ENCODE data around the gene ARPP19. TPM values are rescaled to one million over a fixed set of nuclear protein-coding genes. Genes with fewer than 3 reads are reported as not detected.

ARPP19 gene
- total RNA-seq, 1 experiment from 2014 or later = 203 TPM

- ChIA-PET POLR2A (no interaction called here), CTCF (no interaction called here)
- H3K4me1 Mint-ChIP-seq = peaks cover 26% of the 10 kb centered on the region
- H3K36me3 Mint-ChIP-seq = no peaks in the 10 kb centered on the region; the same call in 1 of the 2 replicates
- ATAC-seq (no peak), DNase-seq (ENCODE audit: low spot score) (no peak)
- no peaks in the 10 kb centered on the region for H3K9me3 Mint-ChIP-seq
- H3K27me3 Mint-ChIP-seq (ENCODE audit: low read depth) = no peaks in the 10 kb centered on the region
- no peak overlapping the region for H3K4me3 Mint-ChIP-seq
- H3K27ac Mint-ChIP-seq = no peak overlapping the region
- TF ChIP-seq EMX1 (CRISPR knock-in tag; IDR thresholded peaks at IDR 0.05) (no peak), ZNF532 (CRISPR knock-in tag; IDR thresholded peaks at IDR 0.05; ENCODE audit: borderline replicate concordance) (no peak), ZNF425 (CRISPR knock-in tag; conservative IDR thresholded peaks at IDR 0.05) (no peak), TCF7 (CRISPR knock-in tag; IDR thresholded peaks at IDR 0.05; ENCODE audit: low read depth) (no peak), ZNF219 (CRISPR knock-in tag; IDR thresholded peaks at IDR 0.05; ENCODE audit: borderline replicate concordance) (no peak), ATF1 (CRISPR knock-in tag; IDR thresholded peaks at IDR 0.05) (no peak), AR (CRISPR knock-in tag; IDR thresholded peaks at IDR 0.05) (no peak), E2F1 (CRISPR knock-in tag; IDR thresholded peaks at IDR 0.05) (no peak), HMGA2 (CRISPR knock-in tag; IDR thresholded peaks at IDR 0.05) (no peak), NFE2L1 (CRISPR knock-in tag; IDR thresholded peaks at IDR 0.05) (no peak), AFF4 (CRISPR knock-in tag; IDR thresholded peaks at IDR 0.05; ENCODE audit: borderline replicate concordance) (no peak), ARID4B (CRISPR knock-in tag; IDR thresholded peaks at IDR 0.05; ENCODE audit: borderline replicate concordance) (no peak), ZNF281 (CRISPR knock-in tag; IDR thresholded peaks at IDR 0.05) (no peak), MXD4 (CRISPR knock-in tag; IDR thresholded peaks at IDR 0.05; ENCODE audit: borderline replicate concordance) (no peak)
These were observed 51.8 kb downstream of the ARPP19 start for GRCh38 chr15:52517014-52517413.

Data from WTC11 (cell line).